A673 (cell line): Measurements from ENCODE around the gene MKNK1.

Experiments
- CTCF ChIP-seq: fragments of 300-800, 200-600 bp; sonication (generic); conservative IDR thresholded peaks from 2 replicates; pipeline ENCODE4 v1.5.1; 2017; ENCODE audit warnings: low read depth, mild to moderate bottlenecking, antibody characterized with exemption, low read length, moderate library complexity, mixed read lengths
- EZH2 ChIP-seq: fragments of 200-600 bp; sonication (generic); IDR thresholded peaks from 2 replicates; pipeline ENCODE4 v1.6.1; 2017; ENCODE audit warnings: borderline replicate concordance, low read depth, mild to moderate bottlenecking, mixed read lengths, antibody characterized with exemption, low read length; ENCODE audit not compliant: poor library complexity, severe bottlenecking

- TF ChIP-seq CTCF (no peak), EZH2 (no peak)
These were observed 53.3 kb downstream of the MKNK1 start for GRCh38 chr1:46550751-46551231.
